Stimulated activated CD4-positive, alpha-beta T cell treated with anti-CD3 and anti-CD28 coated beads, TNF-alpha, amount 100 ng/mL, for 1 hour (primary cell): ENCODE data around the gene TYW1.
"Not testable (repeated sequence)": the region's sequence is repeated elsewhere in the genome, so short reads cannot be mapped to it uniquely, and the experiment has no call there.

Source experiments
- DNase-seq, 3 donors: peaks; one replicate each; pipeline ENCODE4 v3.0.0-alpha.2; 2020; ENCODE audit warnings: low read depth in 3 of 3, low spot score in 1 of 3

The TYW1 gene

DNA sequence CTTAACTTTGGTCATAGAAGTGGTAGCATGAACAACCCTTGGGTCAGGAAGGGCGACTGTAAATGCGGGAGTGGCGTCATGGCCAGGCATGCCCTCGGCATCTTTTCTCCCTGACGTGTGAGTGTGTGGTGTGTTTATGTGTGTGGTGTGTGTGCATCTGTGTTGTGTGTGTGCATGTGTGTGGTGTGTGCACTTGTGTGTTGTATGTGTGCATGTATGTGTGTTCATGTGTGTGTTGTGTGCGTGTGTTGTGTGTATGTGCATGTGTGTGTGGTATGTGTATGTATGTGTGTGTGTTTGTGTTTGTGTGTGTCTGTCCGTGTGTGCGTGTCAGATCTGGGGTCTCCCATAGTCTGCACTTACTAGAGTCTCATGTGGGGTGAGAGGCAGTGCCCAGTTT lies 192.5 kb downstream of the TYW1 start:
- not testable (repeated sequence) for DNase-seq

DNA sequence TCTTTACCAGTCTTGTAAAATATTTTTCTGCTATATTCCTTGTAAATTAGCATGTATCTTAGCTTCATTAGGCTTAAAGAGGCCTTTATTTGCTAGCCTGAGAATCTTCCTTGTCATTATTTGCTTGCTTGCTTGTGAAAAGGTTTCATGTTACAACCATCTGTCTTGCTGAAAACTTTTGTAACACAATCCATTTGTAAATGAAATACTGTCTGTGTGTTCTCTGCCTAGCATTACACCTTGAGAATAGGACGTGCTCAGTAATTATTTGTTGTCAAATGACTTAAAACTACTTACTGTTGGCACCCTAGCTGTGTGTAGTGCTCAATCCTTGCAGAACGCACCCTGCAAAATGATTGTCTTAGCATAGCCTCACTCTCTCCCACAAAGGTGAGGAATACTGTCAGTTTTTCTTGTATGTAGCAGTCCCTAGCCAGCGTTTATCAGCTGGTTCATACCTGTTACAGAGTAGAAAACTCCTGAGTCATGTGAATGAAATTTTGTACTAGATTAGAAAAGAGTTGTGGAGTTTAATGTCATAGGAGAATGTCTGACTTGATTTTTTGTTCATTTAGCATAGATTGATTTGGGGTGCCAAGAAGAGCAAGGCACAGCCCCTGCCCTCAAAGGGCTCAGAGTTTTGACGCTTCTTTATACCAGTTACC lies 193.3 kb downstream of the TYW1 start:
- DNase-seq, result not testable (repeated sequence)

DNA sequence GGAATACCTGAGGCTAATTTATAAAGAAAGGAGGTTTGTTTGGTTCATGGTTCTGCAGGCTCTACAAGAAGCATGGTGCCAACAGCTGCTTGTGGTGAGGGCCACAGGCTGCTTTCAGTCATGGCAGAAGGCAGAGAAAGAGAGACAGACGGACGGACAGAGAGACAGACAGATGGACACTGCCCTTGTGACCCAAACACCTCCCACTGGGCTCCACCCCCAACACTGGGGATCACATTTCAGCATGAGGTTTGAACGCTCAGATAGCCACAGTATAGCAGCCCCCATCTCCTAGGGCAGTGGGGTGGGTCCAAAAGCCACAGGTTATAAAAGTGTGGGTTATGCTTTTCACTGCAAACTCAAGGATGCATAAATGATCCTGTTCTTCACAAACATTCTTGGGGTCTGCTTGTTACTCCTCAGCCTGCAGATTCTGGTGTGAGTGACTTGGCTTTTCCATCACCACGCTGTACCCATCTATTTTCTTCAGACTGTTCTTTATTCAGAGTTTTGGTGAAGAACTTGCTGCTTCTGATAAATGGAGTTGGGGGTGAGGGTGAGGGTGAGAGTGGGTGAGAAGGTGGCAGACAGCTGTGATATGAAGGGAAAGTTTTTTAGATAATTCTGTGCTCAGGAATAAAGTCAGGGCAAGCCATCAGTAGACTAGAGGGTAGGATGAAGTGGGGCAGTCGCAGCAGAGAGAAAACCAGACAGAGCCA lies 194.5 kb downstream of the TYW1 start:
- DNase-seq, result not testable (repeated sequence)

DNA sequence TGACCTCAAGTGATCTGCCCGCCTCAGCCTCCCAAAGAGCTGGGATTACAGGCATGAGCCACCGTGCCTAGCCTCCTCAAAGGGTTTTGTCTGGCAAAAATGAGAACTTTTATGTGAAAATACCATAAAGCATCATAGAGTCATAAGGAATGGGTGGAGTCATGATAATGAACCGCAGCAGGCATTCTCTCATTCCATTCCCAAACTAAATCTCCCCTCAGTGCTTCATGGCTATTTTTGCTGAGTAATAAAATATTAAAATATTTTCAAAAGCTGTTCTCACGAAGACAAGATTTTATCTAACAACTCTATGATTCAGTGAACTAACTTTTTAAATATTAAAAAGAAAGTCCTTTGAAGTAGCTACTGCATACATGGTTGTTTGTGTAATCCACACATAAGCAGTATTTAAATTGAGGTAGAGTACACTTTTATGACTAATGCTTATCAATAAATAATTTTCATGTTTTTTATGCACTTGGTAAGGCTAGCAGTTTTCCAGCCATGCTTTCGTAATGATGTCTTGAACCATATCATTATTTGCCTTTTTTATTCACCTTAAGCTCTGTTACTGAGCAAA lies 195.6 kb downstream of the TYW1 start:
- not testable (repeated sequence) for DNase-seq

DNA sequence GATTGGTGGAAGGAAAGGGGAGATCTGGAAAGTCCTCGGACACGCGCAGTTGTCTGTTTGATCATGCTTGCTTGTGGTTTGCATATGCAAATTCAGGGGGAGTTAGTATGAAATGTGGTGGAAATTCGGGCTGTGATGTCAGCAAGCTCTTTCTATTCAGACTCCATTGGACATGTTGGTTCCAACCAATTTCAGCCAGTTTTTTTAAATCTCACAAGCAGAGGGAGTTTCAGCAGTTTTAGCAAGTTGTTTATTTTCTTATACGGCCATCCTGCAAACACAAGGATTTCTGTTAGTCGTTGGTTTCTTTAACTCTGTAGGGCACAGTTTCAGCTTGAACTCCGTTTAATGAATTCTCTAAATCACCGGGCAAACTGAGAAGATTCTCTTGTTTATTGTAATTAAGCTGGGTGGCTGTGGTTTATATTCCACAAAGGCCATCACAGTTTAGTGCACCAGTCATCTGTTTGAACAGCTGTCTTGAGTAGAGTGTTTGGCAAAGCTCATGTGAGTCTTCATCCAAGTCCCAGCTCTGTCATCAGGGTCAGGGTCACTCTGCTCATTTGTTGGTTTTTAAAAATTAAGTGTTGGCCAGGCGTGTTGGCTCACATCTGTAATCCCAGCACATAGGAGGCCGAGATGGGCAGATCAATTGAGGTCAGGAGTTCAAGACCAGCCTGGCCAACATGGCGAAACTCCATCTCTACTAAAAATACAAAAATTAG lies 196.4 kb downstream of the TYW1 start:
- not testable (repeated sequence) for DNase-seq

DNA sequence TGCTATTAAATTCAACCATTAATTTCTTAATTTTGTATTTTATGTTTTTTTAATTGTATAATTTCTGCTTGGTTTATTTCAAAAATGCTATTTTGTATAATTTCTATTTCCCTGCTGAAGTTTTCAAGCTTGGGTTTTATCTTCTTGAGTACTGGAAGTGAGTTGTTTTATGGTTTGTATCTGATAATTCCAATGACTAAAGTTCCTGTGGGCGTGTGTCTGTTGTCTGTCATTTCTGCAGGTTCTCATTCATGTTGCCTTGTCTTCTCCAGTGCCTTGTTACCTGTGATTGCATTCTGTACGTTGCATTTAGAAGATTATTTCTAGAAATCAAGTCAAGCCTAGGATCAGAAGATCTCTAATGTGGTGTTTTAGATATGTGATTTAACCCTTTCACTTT lies 199.5 kb downstream of the TYW1 start:
- DNase-seq, result not testable (repeated sequence)

DNA sequence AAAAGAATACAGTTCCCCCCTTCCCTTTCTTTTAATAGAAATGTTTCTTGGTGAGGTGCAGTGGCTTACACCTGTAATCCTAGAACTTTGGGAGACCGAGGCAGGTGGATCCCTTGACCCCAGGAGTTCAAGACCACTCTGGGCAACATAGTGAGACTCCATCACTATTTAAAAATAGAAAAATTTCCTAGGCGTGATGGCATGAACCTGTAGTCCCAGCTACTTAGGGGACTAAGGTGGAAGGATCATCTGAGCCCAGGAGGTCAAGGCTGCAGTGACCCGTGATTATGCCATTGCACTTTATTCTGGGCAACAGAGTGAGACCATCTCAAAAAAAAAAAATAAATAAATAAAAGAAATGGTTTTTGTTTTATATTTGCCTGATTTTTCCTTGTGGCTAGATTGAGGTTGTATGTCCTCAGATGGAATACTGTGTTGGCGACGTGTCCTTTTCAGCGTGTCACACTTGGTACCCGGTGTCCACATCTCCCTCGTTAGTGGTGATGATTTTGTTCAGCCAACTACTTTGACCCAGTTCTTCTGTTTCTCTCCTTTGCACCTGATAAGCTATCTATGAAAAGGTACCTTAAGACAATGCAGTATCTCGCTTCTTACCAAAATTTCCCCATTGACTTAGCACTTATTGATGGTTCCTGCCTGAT lies 202.4 kb downstream of the TYW1 start:
- not testable (repeated sequence) for DNase-seq

DNA sequence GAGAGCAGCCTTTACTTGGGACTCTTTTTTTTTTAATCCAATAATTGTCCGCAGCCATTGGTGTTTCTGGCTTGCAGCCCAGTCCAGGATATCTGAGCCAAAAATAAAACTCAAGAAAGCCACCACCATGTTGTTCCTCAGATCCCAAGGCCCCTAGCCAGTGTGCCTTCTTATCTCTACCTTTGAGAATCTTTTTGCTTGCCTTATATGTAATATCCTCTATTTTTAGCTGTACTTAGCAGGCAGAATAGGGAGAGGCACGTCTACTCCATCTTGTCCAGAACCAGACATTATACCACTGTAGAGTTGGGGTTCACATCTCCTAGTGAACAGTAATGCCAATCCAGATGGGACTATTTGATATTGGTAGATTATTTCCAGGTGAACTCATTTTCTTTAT lies 209.1 kb downstream of the TYW1 start:
- not testable (repeated sequence) for DNase-seq

DNA sequence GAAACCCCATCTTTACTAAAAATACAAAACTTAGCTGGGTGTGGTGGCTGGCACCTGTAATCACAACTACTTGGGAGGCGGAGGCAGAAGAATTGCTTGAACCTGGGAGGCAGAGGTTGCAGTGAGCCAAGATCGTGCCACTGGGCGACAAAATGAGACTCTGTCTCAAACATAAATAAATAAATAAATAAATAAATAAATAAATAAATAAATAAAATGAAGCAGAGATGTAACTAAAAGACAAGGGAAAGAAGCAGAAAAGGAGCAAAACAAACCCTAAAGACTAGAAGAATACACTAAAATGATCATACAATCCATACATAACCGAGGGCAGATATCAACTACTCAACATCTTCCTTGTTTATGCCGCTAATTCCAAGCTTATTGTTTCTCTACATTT lies 209.8 kb downstream of the TYW1 start:
- no peak for DNase-seq

DNA sequence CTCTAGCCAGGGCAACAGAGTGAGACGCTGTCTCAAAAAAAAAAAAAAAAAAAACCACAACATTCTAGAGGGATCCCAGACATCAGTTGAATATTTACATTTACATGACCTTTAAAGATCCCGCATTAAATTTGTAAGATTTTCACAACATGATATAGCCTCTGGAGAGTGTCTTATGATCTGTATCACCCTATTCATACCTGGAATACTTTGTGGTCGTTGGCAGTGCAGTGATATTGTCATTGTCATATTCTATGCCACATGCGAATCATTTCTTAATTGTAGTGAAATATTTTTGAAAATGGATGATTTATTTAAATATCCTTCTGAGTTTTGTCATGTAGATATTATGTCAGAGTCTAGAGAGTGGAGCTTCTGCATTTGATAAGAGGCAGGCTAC lies 212.0 kb downstream of the TYW1 start:
- not testable (repeated sequence) for DNase-seq

DNA sequence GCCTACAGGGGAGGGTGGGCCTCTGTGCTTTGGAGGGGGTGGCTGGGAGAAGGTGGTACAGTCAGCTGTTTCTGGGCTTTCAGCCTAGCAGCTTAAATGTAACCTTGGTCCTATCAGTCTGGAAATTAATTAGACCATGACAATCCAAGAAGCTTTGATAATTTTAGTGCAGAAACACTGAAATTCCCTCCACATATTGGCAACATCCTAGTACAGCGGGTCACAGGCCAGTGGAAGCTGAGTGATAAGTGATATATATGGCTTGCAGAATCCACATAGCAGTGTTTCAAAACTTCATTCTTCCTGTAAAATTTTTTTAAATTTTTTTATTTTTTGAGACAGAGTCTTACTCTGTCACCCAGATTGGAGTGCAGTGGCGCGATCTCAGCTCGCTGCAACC lies 212.6 kb downstream of the TYW1 start:
- DNase-seq, result no peak

DNA sequence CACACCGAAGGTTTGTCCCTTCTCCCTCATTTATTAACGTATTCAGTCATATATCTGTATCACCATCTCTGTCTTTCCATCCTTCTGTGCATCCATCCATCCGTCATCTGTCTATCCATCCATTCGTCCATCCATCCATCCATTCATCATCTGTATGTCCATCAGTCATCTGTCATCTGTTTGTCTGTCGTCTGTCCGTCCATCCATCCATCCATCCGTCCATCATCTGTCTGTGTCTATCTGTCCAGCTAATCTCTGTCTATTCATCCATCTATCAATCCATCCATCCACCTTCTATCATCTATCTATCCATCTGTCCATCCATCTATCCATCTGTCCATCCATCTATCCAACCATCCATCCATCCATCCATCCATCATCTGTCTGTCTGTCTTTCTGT lies 213.9 kb downstream of the TYW1 start:
- no peak for DNase-seq

DNA sequence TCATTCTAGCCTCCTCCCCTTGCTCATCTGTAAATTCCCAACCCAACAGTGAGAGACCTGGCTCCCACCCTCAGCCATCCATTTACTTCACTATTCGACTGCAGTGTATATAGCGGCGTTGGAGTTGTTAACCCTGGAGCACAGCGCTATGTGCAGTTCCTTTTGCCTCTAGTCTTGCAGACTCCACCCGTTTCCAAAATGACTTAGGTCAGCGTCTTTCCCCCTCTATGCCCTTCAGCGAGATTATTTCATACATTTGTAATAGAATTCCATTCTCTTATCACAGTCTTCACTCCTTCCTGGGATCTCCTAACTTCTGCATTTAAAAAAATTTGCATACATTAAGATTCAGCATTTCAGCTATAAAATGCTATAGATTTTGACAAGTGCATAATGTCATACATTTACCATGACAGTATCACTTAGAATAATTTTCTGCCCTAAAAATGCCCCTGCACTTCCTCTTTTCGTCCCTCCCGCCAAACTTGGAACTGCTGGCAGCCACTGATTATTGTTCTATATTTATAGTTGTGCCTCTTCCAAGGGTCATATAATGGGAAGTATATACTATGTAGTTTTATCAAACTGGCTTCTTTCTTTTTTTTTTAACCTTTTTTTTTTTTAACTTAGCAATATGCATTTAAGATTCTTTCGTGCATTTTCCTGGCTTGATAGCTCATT lies 215.2 kb downstream of the TYW1 start:
- DNase-seq, result not testable (repeated sequence)

DNA sequence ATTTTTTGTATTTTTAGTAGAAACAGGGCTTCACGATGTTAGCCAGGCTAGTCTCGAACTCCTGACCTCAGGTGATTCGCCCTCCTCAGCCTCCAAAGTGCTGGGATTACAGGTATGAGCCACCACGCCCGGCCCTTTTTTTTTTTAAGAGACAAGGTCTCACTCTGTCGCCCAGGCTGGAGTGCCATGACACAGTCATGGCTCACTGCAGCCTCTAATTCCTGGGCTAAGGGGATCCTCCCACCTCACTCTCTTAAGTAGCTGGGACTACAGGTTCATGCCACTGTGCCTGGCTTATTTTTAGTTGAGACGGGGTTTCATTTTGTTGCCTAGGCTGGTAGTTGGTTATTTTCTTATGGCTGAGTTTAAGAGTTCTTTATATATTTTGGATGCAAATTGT lies 216.4 kb downstream of the TYW1 start:
- not testable (repeated sequence) for DNase-seq

DNA sequence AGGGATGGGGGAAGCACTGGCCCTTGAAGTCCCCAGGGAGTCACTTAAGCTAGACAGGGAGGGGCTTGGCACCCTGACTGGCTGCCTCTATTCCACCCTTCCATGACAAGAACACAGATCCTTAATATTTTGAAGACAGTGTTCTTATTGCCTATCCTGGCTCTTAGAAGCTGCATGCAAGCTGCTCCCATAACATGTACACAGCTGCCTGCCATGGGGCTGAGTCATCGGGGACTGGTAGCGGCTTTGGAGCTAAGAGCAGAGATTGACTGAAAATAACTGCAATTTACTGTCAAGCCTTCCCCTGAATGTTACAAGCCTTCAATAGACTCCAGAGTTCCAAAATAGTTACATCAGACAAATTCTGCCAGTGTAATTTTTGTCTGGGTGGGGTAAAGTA lies 226.9 kb downstream of the TYW1 start:
- DNase-seq, result not testable (repeated sequence)

DNA sequence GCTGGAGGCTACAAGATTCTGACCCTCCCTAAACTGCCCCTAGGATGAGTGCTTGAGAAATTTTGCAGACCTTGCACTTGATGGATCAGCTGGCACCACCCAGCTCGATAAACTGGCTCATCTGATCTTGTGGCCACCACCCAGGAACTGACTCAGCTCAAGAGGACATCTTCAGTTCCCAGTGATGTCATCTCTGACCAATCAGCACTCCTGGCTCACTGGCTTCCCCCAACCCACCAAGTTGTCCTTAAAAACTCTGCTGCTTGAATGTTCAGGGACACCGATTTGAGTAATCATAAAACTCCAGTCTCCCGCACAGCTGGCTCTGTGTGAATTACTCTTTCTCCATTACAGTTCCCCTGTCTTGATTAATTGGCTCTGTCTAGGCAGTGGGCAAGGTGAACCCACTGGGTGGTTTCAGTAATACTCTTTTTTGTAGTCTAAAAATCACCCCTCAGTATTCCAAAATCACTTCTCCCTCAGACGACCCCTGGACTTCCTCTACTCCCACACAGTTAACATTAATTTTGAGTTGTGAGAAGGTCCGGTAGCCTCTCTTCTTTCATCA lies 229.8 kb downstream of the TYW1 start:
- DNase-seq, result not testable (repeated sequence)

DNA sequence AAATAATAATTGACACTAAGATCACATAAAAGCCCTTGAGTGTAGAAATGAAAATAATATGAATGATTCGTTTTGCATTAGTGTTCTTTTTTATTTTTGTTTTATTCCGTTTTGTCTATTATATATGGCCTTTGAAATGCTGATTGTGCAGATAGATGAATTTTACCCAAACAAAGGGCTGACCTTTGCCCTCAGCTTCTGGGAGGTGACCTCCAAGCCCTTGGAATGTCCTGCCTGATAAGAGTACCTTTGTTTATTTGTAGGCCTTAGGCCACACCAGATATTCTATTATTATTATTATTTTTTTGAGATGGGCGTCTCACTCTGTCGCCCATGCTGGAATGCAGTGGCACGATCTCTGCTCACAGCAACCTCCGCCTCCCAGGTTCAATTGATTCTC lies 230.3 kb downstream of the TYW1 start:
- DNase-seq, result not testable (repeated sequence)

DNA sequence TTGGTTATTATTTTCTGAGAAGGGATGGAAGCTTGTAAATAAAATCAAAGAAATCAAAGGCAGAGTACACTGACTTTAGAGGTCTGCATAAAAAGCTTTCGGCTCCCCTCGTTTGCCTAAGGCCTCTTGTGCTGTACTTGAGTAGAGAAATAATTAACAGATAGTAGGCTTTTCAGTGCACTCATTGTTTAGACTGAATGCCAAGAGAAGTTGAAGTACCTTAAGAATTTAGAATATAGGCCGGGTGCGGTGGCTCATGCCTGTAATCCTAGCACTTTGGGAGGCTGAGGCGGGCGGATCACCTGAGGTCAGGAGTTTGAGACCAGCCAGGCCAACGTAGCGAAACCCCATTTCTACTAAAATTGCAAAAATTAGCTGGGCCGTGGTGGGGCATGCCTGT lies 232.4 kb downstream of the TYW1 start:
- not testable (repeated sequence) for DNase-seq

DNA sequence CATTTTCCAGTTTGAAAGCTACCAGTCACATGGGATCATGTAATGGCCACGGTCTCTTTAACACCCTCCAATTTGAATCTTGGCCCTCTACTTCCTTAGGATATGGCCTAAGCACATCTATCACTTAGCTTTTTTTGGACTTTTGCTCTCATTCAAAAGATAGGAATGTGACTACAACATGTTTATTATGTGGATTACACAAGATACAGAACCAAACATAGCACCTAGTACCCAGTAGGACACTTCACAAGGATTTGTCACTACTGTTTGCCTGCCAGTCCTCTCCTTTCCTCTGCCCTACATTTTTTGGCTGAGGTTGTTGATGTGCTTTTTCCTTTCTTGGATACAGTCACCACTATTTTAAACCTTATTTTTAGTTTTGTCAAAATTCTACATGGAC lies 233.4 kb downstream of the TYW1 start:
- not testable (repeated sequence) for DNase-seq

DNA sequence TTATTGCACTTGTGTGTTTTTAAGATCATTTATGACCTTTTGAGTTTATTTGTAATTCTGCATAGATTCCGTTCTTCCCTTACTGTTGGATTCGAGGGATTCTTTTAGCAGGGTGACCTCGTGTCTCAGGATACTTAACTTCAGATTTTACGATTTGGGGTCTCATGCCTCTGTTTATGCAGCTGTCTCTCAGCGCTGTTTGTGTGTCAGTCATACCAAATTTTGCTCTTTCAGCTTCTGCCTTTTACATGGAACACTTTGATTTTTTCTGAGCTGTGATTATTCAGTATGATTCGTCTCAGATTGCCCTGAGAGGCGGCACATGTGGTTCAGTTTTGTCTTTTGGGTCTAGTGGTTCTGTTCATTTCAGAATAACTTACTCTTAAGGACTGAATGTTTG lies 236.9 kb downstream of the TYW1 start:
- not testable (repeated sequence) for DNase-seq
